Activated naive CD4-positive, alpha-beta T cell treated with anti-CD3 and anti-CD28 coated beads, Interleukin-2, amount 50 U/mL, for 16 hours (primary cell): Measurements from ENCODE around the gene CA10.

Source experiments
- DNase-seq: peaks from one replicate; pipeline ENCODE4 v3.0.0-alpha.2; 2020

Gene CA10

DNA sequence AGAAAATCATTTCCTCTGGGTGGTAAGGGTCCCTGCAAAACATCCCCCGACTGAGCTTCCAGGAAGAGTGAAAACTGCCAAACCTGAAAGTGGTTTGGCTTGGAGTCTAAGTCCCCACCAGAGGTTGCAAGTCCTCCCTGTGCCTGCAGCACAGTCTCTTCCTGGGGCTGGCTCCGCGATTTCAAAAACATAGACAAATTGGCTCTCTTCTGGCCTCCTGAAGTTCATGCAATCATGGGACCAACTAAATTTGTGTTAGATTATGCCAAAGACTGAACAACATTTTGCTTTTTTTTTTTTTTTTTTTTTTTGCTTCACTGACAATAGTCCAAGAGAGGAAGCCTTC lies 447.9 kb downstream of the CA10 start:
- no peak for DNase-seq

- no peak for DNase-seq
Observed at GRCh38 chr17:51709694-51710633, 448.6 kb downstream of the CA10 start.

DNA sequence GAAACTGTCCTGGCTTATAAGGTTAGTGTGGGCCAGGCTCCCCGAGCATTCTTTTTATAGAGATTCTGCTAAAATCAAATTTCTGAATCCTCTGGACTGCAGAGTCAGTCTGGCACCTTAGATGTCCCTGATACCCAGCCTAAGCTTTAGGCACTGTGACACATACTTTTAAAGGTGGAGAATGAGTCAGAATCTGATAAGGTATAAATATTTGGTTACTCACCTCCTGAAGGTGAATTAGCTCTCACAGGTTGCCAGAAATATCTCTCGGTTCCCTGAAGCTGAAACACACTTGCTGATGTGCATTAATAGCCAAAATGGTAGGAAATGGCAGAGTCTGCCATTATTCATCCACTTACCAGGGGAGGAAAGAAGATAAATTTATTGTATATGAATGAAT lies 451.3 kb downstream of the CA10 start:
- DNase-seq = no peak

GRCh38 chr17:51706093-51706492 lies 452.4 kb downstream of the CA10 start:
- DNase-seq = no peak

- DNase-seq = no peak
Observed at GRCh38 chr17:51703361-51704341, 454.9 kb downstream of the CA10 start.

GRCh38 chr17:51702963-51703360 lies 455.6 kb downstream of the CA10 start:
- no peak for DNase-seq

DNA sequence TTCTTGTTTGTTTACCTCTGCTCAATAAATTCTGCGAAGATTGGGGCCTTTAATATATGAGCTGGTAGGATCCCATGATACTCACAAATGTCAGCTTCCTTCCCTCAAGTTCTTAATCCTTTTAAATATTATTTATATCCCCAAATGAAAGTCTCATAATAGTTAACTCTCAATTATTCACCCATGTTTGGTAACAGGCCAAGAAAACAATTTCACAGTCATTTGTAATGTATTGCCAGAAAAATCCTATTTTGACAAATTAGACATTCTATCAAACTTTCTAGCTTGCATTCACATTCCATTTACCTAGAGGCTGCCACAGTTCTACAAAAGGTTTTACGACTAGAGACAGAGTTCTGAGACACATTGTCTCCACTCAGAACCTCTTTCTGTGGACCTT lies 457.0 kb downstream of the CA10 start:
- DNase-seq = no peak

- no peak for DNase-seq
Observed at GRCh38 chr17:51700011-51700760, 458.3 kb downstream of the CA10 start.

DNA sequence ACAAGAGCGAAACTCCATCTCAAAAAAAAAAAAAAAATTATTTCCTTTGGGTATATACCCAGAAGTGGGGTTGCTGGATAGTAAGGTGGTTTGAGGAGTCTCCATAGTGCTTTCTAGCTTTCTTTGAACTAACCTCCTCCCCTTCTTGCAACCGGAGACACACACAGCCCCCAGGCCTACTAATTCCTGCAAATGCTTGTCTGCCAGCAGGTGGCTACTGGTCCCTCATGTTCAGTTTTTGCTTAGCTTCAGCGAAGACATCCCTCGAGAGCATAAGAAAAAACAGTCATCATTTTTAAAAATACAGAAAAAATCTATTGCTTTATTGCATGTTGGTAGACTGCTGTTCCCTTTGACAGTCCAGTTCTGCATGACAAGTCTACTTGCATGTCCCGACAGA lies 459.2 kb downstream of the CA10 start:
- DNase-seq = no peak

GRCh38 chr17:51692917-51693316 lies 465.6 kb downstream of the CA10 start:
- DNase-seq = no peak

DNA sequence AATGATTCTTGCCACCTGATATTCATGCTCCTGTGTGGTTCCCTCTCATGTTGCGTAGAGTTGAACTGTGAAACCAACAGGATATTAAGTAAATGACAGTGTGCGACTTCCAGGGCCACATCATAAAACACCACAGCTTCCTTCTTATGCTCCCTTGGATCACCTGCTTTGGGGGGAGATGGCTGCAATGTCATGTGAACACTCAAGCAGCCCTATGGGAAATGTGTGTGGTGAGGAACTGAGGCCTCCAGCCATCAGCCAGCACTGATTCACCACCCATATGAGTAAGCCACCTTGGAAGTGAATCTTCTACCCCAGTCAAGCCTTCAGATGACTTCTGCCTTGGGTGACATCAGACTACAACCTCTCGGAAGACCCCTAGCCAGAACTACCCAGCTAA lies 470.6 kb downstream of the CA10 start:
- DNase-seq = no peak

- no peak for DNase-seq
Observed at GRCh38 chr17:51685287-51685909, 473.1 kb downstream of the CA10 start.

- DNase-seq = no peak
Observed at GRCh38 chr17:51684214-51684613, 474.3 kb downstream of the CA10 start.

DNA sequence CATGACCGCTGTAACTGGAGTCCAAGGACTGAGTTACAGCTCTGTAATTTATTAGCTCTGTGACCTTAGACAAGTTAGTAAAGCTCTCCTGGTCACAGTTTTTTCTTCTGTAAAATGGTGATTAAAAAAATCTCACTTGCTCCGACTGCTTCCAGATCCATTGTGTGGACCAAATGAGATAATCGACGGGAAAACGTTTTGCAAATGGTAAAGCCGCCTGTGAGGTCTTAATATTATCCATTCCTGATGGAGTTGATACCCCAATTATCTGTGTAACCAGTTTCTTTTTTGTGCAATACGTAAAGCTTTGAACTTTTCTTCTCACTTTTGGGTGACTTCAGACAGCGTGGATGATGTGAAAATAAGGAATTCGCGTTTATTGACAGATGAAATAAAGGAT lies 475.2 kb downstream of the CA10 start:
- DNase-seq = no peak

DNA sequence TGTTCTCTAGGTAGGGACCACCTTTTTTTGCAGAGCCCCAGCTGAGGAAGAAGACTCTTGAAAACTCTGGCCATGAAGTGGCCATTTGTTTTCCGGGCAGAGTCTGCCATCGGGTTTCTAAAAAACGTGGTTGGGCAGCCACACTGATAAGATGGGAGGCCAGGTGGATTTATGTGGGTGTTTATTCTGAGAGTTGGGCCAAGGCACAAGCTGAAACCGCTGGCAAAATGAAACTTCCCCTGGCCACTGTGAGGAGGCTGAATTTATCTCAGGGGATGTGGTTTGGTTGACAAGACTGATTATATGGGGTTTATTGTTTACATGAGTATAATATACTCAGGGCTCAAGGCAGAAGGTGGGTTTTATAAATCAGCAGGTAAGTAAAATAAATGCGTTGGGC lies 476.4 kb downstream of the CA10 start:
- DNase-seq = no peak

DNA sequence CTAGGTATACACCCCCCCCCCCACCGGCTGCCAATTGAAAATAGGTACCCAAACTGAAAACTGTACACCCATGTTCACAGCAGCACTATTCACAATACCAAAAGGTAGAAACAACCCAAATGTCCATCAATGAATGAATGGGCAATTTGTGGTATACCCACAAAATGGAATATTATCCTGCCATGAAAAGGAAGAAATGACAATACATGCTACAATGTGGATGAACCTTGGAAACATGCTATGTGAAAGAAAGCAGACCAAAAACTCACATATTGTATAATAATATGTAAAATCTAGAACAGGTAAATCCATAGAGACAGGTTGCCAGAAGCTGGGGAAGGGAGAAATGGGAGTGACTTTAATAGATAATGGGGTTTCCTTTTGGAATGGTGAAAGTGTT lies 480.6 kb downstream of the CA10 start:
- no peak for DNase-seq

GRCh38 chr17:51676691-51677487 lies 481.6 kb downstream of the CA10 start:
- DNase-seq = no peak

GRCh38 chr17:51674579-51675255 lies 483.8 kb downstream of the CA10 start:
- no peak for DNase-seq

DNA sequence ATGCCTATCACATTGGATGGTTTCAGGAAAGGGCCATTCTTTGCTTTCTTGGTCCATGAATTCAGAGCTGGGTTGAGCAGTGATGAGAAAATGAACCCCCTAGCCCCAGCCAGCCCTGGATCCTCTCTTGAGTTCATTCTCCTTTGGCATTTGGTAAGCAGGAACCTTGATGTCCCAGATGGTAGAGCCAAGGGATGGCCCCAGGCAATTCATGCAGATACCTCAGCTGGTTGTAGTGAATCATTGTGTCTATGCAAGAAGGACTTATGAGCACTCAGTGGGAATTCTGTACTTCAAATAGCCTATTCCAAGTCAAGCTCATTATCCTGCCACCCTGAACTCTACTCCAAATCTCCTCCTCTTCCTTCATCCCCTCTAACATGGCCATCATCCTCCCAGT lies 485.4 kb downstream of the CA10 start:
- no peak for DNase-seq

DNA sequence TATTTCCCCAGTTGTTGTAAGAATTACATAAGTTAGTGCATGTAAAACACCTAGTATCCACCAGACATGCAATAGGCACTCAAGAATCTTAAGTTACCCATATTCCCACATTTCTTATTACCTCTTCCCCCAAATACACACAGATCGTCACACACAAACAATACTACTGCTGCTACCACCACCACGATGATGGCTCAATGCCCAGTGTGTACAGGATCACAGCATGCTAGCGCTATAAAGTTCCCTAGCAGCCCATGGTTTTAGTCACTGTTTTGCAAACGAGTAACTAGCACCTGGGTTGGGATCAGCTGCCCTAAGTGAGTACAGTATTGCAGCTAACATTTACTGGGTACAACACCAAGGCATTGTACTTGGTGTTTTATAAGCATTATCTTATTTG lies 486.4 kb downstream of the CA10 start:
- no peak for DNase-seq

- no peak for DNase-seq
Observed at GRCh38 chr17:51670899-51671298, 487.6 kb downstream of the CA10 start.
